Skin epidermis (tissue), 12 donors: ENCODE results near the gene DNMT3B.

Experiments used
- H3K27ac ChIP-seq, 21 experiments: fragments of 200-600 bp; sonication (generic) in 11 of 21; one replicate each; pipeline ENCODE4 v1.5.0; 2020; ENCODE audit warnings: mild to moderate bottlenecking in 3 of 21, inconsistent platforms in 2 of 21, moderate library complexity in 2 of 21
- H3K4me3 ChIP-seq, 7 experiments: fragments of 200-600 bp; sonication (generic) in 2 of 7; one replicate each; pipeline ENCODE4 v1.5.0; 2020; ENCODE audit warnings: inconsistent platforms in 2 of 7, mild to moderate bottlenecking in 2 of 7, moderate library complexity in 1 of 7

The DNMT3B gene

GRCh38 chr20:32845786-32846185 lies 83.6 kb downstream of the DNMT3B start:
- H3K4me3 ChIP-seq: no peak overlapping the region
- H3K27ac ChIP-seq: no peak overlapping the region

DNA sequence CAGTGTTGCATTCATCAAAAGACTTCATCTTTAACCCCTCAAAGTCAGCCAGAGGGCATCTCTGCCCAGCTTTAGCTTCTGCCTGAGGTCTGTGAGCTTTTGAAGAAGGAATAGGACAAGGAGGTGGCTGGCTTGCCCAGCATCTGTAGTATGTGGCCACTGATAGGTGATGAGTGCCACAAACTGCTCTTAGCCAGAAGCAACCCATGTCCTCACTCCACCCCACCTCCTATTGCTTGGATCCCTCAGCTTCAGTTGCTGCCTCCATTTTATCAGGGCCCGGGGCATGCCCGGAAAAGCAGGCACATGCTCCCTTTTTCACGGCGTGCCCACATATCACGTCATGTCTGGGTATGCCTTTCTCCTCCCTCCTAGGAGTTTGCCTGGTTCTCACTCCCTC lies 84.7 kb downstream of the DNMT3B start:
- H3K4me3 ChIP-seq: no peak overlapping the region
- no peak overlapping the region for H3K27ac ChIP-seq

DNA sequence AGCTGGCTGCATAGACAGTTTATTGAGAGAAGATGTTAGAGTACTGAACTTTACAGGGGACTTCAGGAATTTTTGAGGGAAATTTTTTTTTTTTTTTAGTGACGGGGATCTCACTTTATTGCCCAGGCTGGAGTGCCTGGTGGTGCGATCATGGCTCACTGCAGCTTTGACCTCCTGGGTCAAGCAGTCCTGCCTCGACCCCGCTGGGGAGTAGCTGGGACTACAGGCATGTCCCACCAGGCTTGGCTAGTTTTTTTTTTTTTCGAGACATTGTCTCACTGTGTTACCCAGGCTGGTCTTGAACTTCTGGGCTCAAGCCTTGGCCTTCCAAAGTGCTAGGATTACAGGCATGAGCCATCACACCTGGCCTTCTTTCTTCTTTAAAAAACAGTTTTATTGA lies 85.8 kb downstream of the DNMT3B start:
- no peak overlapping the region for H3K4me3 ChIP-seq
- H3K27ac ChIP-seq: no peak overlapping the region

- Histone ChIP-seq H3K4me3 (no peak overlapping the region), H3K27ac (no peak overlapping the region)
These were observed 86.7 kb downstream of the DNMT3B start for GRCh38 chr20:32848846-32849245.

DNA sequence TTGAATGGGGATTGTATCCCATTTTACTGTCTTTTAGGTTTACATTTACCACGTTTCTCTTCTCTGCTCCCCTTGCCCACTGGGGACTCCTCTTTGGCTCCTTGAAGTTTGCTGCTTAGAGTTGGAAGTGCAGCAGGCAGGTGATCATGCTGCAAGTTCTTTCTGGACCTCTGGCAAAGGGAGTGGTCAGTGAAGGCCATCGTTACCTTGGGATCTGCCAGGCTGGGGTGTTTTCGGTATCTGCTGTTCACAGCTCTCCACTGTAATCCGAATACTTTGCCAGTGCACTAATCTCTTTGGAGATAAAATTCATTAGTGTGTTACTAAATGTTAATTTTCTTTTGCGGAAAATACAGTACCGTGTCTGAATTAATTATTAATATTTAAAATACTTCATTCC lies 87.4 kb downstream of the DNMT3B start:
- H3K4me3 ChIP-seq: no peak overlapping the region
- no peak overlapping the region for H3K27ac ChIP-seq

- Histone ChIP-seq H3K4me3 (no peak overlapping the region), H3K27ac (no peak overlapping the region)
These were observed 93.2 kb downstream of the DNMT3B start for GRCh38 chr20:32855387-32855786.

- H3K4me3 ChIP-seq: no peak overlapping the region
- H3K27ac ChIP-seq: no peak overlapping the region
These were observed 96.0 kb downstream of the DNMT3B start for GRCh38 chr20:32858189-32858588.
